HG03175 (cell line): ENCODE measurements around the gene WDR45B.

Experiments
- ATAC-seq: cut with Tn5 transposase; IDR thresholded peaks from one replicate; pipeline ENCODE4 v1.9.1; 2021; ENCODE audit warnings: mild to moderate bottlenecking, moderate library complexity; ENCODE audit not compliant: unreplicated experiment

WDR45B gene

DNA sequence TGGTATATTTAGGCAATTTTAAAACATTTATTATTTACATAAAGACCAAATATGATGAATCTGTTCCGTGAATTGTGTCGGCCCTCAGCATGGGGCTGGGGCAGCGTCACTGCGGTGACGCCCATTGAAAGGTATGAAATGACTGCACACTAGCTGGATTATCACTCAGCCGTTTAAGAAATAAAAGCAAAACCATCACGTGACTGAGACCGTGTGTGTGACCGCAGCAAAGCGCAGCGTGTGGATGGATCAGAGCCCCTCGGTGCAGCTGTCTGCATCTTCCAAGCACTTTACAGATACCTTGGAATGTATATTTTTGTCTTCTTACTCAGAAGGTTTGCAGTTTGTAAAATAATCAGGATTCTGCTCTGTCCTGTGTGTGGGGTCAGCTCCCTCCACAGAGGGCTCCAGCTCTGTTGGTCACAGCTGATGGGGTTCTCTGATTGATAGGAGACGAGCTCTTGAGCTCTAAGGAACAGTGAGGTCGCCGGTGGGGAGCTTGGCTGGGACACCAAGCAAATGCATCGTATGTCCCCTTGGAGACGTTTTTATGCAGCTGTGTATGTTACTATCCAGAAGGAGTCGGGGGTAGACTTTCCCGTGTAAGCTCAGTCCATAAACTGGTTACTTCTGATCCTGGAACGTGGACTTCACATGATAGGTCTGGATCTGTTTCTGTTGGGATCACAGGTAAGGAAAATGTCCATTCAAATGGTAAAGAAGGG lies 45.1 kb downstream of the WDR45B start:
- ATAC-seq: no peak

DNA sequence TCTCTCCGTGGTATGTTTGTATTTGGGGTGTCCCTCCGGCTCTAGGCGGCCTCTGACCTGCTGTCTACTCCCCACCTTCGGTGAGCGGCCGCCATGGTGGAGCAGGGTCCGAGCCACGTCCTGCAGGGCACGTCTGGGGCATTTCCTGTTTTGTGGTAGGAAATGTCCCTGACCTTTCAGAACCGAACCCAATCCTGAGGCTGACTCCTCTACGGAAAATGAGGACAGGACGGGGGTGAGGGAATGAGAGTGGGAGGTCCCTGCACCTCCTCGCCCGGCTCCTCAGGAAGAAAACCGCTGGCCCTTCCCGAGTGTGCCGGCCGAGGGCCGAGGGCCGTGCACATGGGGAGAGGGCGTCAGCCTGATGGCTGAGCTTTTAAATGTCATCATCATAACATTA lies 45.8 kb downstream of the WDR45B start:
- ATAC-seq: no peak

DNA sequence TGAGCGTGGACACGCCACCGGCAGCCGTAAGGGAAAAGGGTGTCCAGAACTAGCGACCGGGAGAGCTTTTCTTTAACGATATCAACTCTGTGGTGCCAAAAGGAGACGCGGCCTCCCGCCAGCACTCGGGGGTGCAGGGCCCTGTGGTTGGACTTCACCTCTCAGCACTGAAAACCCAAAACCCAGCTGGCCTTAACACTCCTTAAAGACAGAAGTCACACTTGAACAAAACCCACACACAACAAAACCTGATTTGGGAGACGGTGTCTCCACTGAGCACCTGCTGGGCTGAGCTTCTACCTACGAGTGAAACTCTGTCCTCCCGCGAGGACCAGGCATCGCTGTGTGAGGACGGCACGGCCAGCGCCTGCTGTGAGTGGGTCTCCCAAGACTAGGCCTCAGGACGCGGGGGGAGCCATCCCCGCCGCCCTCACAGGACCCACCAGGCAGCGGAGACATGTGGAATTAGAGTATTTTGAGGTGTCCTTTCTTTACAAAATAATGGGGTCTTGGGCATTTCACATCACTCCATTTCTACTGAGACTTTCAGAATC lies 46.7 kb downstream of the WDR45B start:
- no peak for ATAC-seq

DNA sequence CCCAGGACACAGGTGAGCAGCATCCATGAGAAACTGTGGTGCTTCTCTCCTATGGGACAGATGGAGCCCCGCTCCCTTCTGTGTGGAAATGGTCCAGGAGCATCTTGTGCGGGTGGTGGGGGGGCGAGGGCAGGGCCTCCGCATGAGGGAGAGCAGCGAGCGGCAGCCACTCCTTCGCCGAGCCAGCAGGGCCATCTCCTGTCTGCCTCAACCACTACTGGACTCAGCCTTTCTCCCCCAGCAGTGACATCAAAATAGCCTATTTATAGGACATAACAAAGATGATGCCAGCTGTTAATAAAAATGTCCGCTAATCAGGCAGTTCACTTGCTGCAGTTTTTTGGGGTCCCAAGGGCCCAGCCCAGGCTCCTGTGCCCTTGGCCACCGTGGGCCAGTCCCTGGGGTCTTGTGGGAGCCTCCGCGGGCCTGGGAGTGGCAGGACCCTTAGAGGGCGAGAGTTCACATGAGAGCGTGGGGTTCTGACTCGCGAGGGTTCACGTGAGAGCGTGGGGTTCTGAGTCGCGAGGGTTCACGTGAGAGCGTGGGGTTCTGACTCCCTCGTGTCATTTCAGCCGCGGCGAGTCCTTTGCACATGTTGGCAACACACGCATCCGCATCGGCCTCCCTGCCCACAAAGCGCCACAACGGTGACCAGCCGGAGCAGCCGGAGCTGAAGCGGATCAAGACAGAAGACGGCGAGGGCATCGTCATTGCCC lies 47.4 kb downstream of the WDR45B start:
- ATAC-seq: no peak

DNA sequence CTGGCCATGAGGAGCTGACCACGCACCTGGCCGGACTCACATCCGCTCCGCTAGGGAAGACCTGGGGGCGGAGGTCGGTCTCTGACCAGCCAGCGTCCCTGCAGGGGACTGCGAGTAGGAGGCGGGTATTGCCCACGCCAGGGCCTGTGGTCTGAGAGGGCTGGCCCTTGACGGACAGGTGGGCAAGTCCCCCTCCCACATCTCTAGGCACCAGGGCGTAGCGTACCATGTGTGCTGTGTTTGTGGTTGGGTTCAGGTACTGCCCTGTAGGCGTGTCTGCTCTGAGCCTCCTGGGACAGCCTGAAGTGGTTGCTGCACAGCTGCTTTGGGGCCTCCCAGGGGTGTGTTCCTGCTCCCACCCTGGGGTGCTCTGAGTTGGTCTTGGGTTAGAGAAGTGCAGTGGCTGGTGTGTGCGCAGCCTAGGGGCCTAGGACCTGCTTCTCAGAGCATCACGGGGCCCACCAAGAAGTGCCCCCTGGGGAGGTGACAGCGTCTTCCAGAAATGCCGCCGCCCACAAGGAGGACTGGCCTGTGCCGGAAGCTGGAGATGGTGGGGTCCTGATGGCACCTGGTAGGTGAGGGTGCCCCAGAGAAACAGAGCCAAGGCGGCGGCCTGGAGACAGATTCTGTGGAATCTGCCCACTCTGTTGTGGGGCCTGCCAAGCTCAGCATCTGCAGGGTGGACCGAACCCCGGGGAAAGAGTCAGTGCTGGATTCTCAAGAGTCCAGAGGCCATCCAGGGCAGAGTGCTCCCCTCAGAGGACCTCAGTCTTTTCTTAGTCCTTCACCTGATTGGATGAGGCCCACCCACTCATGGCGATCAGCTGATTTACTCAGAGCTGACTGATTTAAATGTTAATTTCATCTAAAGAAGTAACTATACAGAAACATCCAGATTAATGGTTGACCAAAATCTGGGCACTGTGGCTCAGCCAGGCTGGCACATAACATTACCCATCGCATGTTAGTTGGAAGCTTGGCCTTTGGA lies 48.3 kb downstream of the WDR45B start:
- no peak for ATAC-seq

DNA sequence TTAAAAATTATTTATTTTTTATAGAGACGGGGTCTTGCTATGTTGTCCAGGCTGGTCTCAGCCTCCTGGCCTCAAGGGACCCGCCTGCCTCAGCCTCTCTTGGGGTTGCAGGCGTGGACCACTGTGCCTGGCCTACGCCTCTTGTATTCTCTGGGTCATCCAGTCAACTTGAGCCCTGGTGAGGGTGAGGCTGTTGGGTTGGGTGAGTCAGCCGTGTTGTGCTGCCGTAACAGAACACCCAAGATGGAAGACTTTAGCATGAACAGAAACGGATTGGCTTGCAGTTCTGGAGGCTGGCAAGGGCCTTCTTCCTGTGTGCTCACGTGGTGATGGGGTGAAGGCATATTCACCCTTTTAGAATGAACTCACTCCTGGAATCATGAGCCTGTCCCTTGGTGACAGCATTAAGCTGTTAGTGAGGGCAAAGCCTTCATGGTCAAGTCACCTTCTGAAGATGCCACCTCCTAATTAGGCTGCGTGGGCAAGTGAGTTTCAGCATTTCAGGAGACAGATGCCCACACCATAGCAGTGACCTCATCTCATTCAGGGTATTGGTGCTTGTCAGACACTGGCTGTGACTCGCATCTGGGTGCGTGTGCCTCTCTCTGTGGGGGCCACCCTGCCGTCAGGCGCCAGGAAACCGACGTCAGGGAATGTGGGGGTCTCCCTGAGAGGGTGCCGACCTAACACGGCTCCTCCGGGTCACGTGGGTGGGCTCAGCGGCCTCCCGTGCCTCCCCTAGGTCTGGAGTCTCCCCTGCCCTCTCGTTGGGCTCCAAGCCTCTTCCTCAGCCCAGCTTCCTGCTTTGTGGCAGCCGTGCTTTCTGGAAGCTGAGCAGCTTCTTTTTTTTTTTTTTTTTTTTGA lies 49.8 kb downstream of the WDR45B start:
- no peak for ATAC-seq

DNA sequence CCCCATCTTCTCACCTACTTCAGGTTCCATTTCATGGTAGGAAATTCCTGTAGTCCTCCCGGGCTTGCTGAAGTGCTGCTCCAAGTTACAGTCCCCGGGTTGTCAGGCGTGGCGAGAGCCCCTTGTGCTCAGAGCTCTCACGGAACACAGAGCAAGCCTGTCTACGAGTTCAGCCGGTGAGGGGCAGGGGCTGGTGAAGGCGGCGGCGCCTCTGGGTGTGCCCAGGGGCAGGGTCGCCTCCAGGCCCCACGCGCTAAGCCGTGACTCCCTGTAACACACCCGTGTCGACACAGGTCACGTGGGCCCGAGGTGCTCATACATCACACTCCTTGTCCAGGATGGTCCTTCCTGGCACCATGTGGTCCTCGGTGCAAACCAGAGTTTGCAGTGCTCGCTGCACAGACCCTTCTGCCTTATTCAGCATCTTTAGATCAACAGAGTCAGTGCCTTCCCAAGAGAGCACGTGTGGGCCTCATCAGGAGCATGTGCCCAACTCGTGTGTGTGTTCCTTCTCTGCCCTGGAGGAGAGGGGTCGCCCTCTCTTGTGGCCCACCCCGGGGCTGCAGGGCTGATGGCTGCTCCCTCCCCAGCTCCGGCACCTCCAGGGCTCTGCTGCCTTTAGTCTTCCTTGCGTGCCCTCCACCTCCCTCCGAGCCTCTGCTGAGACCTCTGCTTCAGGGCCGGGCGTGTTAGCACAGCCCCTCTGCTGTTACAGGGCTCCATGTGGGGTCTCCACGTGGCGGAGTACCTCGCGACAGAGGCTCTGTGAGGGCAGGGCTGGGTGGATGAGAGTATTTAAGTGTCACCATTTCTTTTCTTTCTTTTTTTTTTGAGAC lies 51.2 kb downstream of the WDR45B start:
- ATAC-seq: no peak

DNA sequence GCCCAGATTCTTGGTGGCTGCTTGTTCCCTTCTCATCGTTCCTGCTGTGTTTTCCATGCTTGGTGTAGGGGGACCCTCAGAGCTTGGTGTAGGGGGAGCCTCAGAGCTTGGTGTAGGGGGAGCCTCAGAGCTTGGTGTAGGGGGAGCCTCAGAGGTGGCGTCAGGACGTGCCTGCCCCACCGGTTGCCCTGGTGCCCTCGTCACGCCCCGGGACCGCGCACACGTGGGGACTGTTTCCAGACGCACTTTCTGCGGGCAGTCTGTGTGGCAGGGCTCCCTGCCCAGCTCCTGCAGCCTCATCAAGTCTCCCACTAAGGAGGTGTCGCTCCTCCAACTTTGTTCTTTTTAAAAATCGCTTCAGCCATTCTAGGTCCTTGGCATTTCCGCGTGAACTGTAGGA lies 51.9 kb downstream of the WDR45B start:
- no peak for ATAC-seq

DNA sequence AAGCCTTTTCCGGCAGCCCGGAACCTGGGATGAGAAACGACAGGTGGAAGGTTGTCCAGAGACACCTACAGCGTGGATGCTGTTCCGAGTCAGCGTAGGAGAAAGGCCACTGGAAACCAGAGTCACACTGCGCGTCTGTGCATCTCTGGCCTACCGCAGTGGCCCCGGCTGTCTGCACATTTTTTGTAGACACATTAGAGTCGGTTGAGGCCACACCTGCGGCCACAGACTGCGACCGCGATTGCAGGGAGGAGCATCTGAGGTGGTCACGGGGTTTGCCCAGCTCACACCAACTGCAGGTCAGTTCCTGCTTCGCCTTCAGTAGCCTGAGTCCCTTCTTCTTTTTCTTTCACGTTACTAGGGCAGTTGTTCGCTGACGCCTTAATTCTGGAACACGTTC lies 52.4 kb downstream of the WDR45B start:
- ATAC-seq: no peak

DNA sequence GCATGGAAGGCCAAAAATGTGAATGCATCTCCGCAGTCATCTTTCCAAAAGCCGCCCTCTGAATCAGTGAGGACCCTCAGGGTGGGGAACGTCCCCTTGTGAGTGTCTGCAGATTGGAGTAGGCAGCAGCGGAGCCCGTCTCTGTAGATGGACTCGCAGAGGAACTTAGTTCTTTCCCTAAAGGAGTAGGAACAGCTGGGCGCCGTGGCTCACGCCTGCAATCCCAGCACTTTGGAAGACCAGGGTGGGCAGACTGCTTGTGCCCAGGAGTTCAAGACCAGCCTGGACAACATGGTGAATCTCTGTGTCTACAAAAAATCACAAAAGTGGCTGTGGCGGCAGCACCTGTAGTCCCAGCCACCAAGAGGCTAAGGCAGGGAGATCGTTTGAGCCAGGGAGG lies 53.7 kb downstream of the WDR45B start:
- ATAC-seq: no peak

DNA sequence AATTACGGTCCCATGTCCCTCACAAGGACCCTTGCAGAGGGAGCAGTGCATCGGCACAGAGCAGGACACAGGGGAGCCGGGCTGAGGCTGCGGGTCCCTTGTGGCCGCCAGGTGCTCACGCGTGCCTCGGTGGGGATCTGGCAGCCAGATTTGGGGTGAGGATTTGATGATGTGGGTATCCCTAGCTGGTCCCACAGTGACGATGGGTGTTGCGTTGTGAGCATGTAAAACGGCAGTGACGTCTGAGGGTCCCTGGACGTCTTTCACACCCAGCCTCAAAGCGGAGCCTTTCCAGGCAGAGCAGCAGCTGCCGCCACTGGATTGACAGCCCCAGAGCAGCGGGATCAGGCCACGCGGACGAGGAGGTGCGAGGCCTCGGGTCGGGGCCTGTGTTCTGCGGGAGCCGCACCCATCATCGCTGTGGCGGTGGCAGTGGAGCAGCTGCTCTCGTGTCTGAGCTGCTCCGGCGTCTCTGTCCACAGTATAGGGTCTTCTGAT lies 54.6 kb downstream of the WDR45B start:
- ATAC-seq: no peak

DNA sequence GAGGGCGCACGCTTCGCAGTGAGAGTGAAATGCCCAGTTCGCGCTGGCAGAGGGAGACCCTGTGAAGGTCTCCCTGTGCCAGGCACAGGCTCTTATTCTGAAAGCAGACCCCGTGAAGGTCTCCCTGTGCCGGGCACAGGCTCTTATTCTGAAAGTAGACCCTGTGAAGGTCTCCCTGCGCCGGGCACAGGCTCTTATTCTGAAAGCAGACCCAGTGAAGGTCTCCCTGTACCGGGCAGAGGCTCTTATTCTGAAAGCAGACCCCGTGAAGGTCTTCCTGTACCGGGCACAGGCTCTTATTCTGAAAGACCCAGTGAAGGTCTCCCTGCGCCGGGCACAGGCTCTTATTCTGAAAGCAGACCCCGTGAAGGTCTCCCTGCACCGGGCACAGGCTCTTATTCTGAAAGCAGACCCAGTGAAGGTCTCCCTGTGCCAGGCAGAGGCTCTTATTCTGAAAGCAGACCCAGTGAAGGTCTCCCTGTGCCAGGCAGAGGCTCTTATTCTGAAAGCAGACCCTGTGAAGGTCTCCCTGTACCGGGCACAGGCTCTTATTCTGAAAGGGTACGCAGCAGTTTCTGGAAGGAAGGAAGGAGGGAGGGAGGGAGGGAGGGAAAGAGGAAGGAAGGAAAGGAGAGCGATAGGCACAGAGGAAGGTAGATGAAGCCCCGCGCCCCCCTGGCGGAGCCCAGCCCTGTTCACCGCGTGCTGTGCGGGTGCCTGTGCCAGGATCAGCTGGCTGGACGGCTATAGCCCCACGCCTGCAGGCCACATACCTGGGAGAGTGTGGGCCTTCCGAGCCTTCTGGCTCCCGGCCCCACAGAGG lies 55.3 kb downstream of the WDR45B start:
- ATAC-seq: no peak

DNA sequence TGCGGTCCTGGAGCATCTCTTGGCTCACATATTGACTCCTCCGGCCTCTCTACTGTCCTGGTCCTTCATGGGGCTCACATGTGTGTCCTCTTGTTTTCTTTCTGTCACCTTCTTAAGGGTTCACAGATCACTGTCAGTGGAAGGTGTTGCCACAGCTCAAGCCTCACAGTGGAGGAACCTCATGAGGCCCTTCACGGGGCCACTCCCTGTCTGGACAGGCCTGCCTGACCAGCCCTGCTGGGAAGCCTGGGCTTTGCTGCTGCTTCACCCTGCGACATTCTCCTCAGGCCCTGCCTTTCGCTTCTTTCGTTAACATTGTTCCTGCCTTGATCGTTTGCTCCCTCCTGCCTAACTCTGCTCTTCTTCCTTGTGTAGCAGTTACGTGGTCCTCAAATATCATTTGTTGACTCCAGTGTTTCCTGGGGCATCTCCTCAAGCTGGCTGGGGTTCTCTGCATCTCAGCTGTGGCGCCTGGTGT lies 55.9 kb downstream of the WDR45B start:
- ATAC-seq: no peak

DNA sequence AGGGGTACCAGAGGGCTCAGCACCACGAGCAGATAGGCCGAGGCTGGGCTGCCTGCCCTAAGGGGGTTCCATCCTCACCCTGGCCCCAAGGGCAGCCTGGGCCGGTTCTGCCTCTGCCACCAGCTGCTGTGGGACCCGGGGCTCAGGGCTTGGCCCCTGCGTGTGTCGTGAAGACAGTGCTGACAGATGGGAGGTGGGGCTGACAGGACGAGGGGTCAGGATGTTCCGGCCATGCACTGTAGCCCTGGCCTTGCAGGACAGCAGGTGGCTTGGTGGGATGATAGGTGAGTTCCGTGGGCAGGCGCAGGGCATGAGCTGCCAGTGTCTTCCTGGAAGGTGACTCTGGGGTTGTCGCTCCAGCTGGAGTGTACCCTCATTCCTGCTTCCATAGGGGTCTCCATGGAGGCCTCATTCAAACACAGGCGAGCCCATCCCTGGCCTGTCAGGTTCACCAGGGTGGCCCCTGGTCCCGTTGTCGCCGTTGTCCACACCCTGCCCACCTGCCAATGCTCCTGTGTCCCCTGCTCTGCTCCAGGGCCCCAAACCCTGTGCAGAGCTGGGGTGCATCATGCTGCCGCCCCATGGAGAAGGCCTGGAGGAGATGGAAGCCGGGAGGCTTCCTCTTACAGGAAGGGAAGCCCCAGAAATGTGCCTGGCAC lies 57.2 kb downstream of the WDR45B start:
- no peak for ATAC-seq

DNA sequence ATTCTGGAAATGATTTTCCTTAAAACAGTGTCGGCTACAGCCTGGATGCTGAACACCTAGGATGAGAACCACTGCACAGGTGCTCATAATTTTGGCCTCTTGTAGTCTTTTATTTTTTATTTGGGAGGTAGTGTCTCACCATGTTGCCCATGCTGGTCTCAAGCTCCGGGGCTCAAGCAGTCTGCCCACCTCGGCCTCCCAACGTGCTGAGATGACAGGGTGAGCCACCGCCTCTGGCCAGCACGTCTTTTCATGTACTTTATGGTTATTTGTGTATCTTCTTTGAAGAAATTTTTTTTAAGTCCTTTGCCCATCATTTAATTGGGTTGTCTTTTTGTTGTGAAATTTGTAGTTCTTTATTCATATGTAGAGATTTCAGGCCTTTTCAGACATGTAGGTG lies 58.0 kb downstream of the WDR45B start:
- no peak for ATAC-seq

DNA sequence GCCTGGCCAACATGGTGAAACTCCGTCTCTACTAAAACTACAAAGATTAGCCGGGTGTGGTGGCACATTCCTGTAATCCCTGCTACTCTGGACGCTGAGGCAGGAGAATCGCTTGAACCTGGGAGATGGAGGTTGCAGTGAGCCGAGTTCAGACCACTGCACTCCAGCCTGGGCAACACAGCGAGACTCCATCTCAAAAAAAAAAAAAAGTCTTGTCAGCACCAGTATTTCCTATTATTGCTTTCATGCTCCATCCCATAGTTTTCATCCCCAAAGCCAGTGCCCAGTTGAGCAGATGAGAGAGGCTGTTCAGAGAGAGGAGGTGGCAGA lies 58.4 kb downstream of the WDR45B start:
- ATAC-seq: no peak

DNA sequence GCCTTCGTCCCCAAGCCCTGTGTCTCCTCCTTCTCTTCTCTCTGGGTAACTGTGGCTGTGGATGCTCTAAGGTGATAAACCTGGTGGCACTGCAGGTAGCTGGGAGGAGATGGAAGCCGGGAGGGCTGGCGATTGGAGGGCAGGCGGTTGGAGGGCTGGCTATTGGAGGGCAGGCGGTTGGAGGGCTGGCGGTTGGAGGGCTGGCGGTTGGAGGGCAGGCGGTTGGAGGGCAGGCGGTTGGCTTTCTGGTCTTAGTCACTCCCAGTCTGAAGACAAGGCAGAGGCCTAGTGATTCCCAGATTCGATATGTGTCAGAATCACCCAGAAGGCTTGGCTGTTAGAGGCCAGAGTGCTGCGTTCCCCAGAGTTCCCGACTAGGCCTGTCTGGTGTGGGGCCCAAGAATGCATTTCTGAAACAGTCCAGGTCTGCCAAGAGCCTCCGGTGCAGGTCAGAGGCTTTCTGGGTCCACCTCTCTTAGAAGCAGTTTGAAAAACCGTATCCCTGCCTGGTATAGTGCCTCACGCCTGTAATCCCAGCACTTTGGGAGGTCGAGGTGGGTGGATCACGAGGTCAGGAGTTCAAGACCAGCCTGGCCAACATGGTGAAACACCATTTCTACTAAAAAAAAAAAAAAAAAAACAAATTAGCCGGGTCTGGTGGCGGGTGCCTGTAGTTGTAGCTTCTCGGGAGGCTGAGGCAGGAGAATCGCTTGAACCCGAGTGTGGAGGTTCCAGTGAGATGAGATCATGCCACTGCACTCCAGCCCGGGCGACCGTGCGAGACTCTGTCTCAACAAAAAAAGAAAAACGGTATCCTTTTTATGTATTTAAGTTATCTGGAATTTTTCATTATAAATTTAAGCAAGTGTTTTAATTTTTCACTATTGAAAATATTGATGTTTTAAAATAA lies 59.7 kb downstream of the WDR45B start:
- no peak for ATAC-seq
